GM23338 (cell line): Measurements from ENCODE around the gene AGBL4. TPM values are rescaled to one million over a fixed set of nuclear protein-coding genes. Genes with fewer than 3 reads are reported as not detected.

Source experiments
- ATAC-seq: fragments of 200-7000 bp; cut with Tn5 transposase; 3 replicates; pipeline ENCODE4 v1.9.1; 2020
- DNase-seq: peaks from one replicate; pipeline ENCODE4 v3.0.0-alpha.2; 2015; ENCODE audit warnings: low spot score
- H2AFZ ChIP-seq: fragments of 200-600 bp; sonication (generic); 2 replicates; pipeline ENCODE4 v1.8.0; 2016; ENCODE audit warnings: antibody characterized with exemption, mild to moderate bottlenecking, moderate library complexity
- H3F3A ChIP-seq: fragments of 200-600 bp; sonication (generic); replicated peaks from 2 replicates; pipeline ENCODE4 v1.8.0; 2017; ENCODE audit warnings: antibody characterized with exemption, mixed run types, low read depth
- H3K27ac ChIP-seq: fragments of 200-600 bp; sonication (generic); 2 replicates; pipeline ENCODE4 v1.6.1; 2016; ENCODE audit warnings: low read depth
- H3K27me3 ChIP-seq: fragments of 200-600 bp; sonication (generic); 2 replicates; pipeline ENCODE4 v1.8.0; 2016; ENCODE audit warnings: mild to moderate bottlenecking, mixed run types, moderate library complexity; ENCODE audit not compliant: insufficient read depth
- H3K36me3 ChIP-seq: fragments of 200-600 bp; sonication (generic); 2 replicates; pipeline ENCODE4 v1.8.0; 2016; ENCODE audit warnings: mild to moderate bottlenecking; ENCODE audit not compliant: insufficient read depth
- H3K4me1 ChIP-seq: fragments of 200-600 bp; sonication (generic); 2 replicates; pipeline ENCODE4 v1.8.0; 2016; ENCODE audit warnings: mild to moderate bottlenecking, moderate library complexity; ENCODE audit not compliant: insufficient read depth
- H3K4me2 ChIP-seq: fragments of 200-600 bp; sonication (generic); 2 replicates; pipeline ENCODE4 v1.7.1; 2017; ENCODE audit warnings: mixed run types
- H3K4me3 ChIP-seq: fragments of 200-600 bp; sonication (generic); 2 replicates; pipeline ENCODE4 v1.6.1; 2016; ENCODE audit warnings: mixed run types
- H3K79me2 ChIP-seq: fragments of 200-600 bp; sonication (generic); replicated peaks from 2 replicates; pipeline ENCODE4 v1.8.0; 2017; ENCODE audit warnings: mild to moderate bottlenecking; ENCODE audit not compliant: insufficient read depth
- H3K9me2 ChIP-seq: fragments of 200-600 bp; sonication (generic); 2 replicates; pipeline ENCODE4 v1.8.0; 2017; ENCODE audit not compliant: insufficient read depth
- H4K20me1 ChIP-seq: fragments of 200-600 bp; sonication (generic); replicated peaks from 2 replicates; pipeline ENCODE4 v1.8.0; 2017; ENCODE audit warnings: mild to moderate bottlenecking; ENCODE audit not compliant: insufficient read depth
- H3K27ac Mint-ChIP-seq: 2 replicates; pipeline ENCODE4 v1.8.0; 2020; ENCODE audit warnings: inconsistent platforms, mild to moderate bottlenecking, moderate library complexity, mixed read lengths
- H3K27me3 Mint-ChIP-seq: 3 replicates; pipeline ENCODE4 v1.8.0; 2022; ENCODE audit warnings: low read depth, mild to moderate bottlenecking, moderate library complexity, mixed read lengths, inconsistent platforms; ENCODE audit not compliant: insufficient read depth, poor library complexity
- H3K36me3 Mint-ChIP-seq: 3 replicates; pipeline ENCODE4 v1.8.0; 2021; ENCODE audit warnings: low read depth, mild to moderate bottlenecking, inconsistent platforms, moderate library complexity, mixed read lengths
- H3K4me1 Mint-ChIP-seq: 3 replicates; pipeline ENCODE4 v1.8.0; 2020; ENCODE audit warnings: mild to moderate bottlenecking, inconsistent platforms, mixed read lengths
- H3K4me3 Mint-ChIP-seq: 3 replicates; pipeline ENCODE4 v1.8.0; 2021; ENCODE audit warnings: moderate library complexity, mild to moderate bottlenecking, inconsistent platforms, mixed read lengths
- H3K9me3 Mint-ChIP-seq: 3 replicates; pipeline ENCODE4 v1.8.0; 2020; ENCODE audit warnings: moderate library complexity, mild to moderate bottlenecking, inconsistent platforms, mixed read lengths
- CREB1 ChIP-seq: fragments of 250-450 bp; sonication (Bioruptor Pico); IDR thresholded peaks from 2 replicates; pipeline ENCODE4 v1.5.0; 2020; ENCODE audit warnings: low read depth, mild to moderate bottlenecking, moderate library complexity
- CTCF ChIP-seq, 2 experiments: fragments of 200-600 bp in 1 of 2; sonication (generic) in 1 of 2; conservative IDR thresholded peaks; 2 replicates each; pipeline versions ENCODE4 v1.5.1 to v1.6.1; 2016 to 2017; ENCODE audit warnings: antibody characterized with exemption in 2 of 2, low read depth in 2 of 2, mild to moderate bottlenecking in 2 of 2, moderate library complexity in 1 of 2
- ETS1 ChIP-seq: IDR thresholded peaks from 2 replicates; pipeline ENCODE4 v1.6.1; 2016; ENCODE audit warnings: antibody characterized with exemption
- EZH2 ChIP-seq: fragments of 200-600 bp; sonication (generic); IDR thresholded peaks from one replicate; pipeline ENCODE4 v1.8.0; 2017; ENCODE audit warnings: antibody characterized with exemption, mild to moderate bottlenecking, low read depth; ENCODE audit not compliant: unreplicated experiment
- EZH2phosphoT487 ChIP-seq: fragments of 200-600 bp; sonication (generic); IDR thresholded peaks from one replicate; pipeline ENCODE4 v1.8.1; 2018; ENCODE audit warnings: antibody characterized with exemption; ENCODE audit not compliant: unreplicated experiment
- JUNB ChIP-seq: IDR thresholded peaks from one replicate; pipeline ENCODE4 v1.6.1; 2016; ENCODE audit warnings: antibody characterized with exemption; ENCODE audit not compliant: unreplicated experiment
- NANOG ChIP-seq: IDR thresholded peaks from 2 replicates; pipeline ENCODE4 v1.6.1; 2016; ENCODE audit warnings: antibody characterized with exemption, borderline replicate concordance
- STAT1 ChIP-seq: IDR thresholded peaks from one replicate; pipeline ENCODE4 v1.6.1; 2016; ENCODE audit warnings: antibody characterized with exemption; ENCODE audit not compliant: unreplicated experiment
- ZNF114 ChIP-seq: fragments of 250-450 bp; sonication (Bioruptor Pico); IDR thresholded peaks from 2 replicates; pipeline ENCODE4 v1.5.0; 2020; ENCODE audit warnings: mild to moderate bottlenecking, moderate library complexity
- ZNF331 ChIP-seq: fragments of 250-450 bp; sonication (Bioruptor Pico); IDR thresholded peaks from 2 replicates; pipeline ENCODE4 v1.5.0; 2020; ENCODE audit warnings: low read depth, mild to moderate bottlenecking, moderate library complexity
- ZNF462 ChIP-seq: fragments of 250-450 bp; sonication (Bioruptor Pico); IDR thresholded peaks from 2 replicates; pipeline ENCODE4 v1.5.0; 2020; ENCODE audit warnings: mild to moderate bottlenecking, moderate library complexity
- polyA plus RNA-seq: library from polyadenylated mRNA; unstranded; fragments of >200 nt; fragmentation: Nextera tagmentation; extraction: Ambion mirVana; gene quantifications from 2 replicates; pipeline ENCODE4 v1.2.1, GENCODE V29; 2016
- total RNA-seq: library from RNA; depleted of rRNA; stranded (reverse); fragments of >200 nt; shearing (Covaris generic); gene quantifications from 2 replicates; pipeline ENCODE4 v1.2.3, GENCODE V29; 2014

The AGBL4 gene
- total and polyA plus RNA-seq, 2 experiments from 2014 or later, result 0.91 to 1.5 TPM

- H3K27ac ChIP-seq, result no peak overlapping the region
- H3K4me2 ChIP-seq, result no peak overlapping the region
- H3K36me3 Mint-ChIP-seq, result peaks cover 17% of the 10 kb centered on the region; the same call in 2 of the 3 replicates
- no peak overlapping the region for H3K4me3 Mint-ChIP-seq
- no peak overlapping the region for H3K27ac Mint-ChIP-seq
- DNase-seq, result no peak
- no peaks in the 10 kb centered on the region; the same call in 2 of the 3 replicates for H3K4me1 Mint-ChIP-seq
- no peaks in the 10 kb centered on the region for H3K9me2 ChIP-seq
- TF ChIP-seq ETS1 (no peak), NANOG (no peak), CTCF (conservative IDR thresholded peaks at IDR 0.05; ENCODE audit: low read depth in 2 of 2) (no peak), EZH2 (no peak), CREB1 (CRISPR knock-in tag) (no peak), STAT1 (no peak), ZNF331 (CRISPR knock-in tag) (no peak)
- H2AFZ ChIP-seq, result no peak overlapping the region
- H3K4me3 ChIP-seq, result no peak overlapping the region
- no peak for ATAC-seq
- no peaks in the 10 kb centered on the region for H3K79me2 ChIP-seq
- no peaks in the 10 kb centered on the region for H3K36me3 ChIP-seq
- H4K20me1 ChIP-seq, result no peaks in the 10 kb centered on the region
- peaks cover 12% of the 10 kb centered on the region for H3K4me1 ChIP-seq
- H3K27me3 Mint-ChIP-seq, result no peaks in the 10 kb centered on the region
- H3F3A ChIP-seq, result no peaks in the 10 kb centered on the region
- H3K27me3 ChIP-seq, result no peaks in the 10 kb centered on the region
- peaks cover 97% of the 10 kb centered on the region for H3K9me3 Mint-ChIP-seq
Measured at GRCh38 chr1:49204720-49205119, 819.0 kb downstream of the AGBL4 start.

GRCh38 chr1:49200738-49201137 is 823.0 kb downstream of the AGBL4 start:
- Mint-ChIP-seq H3K36me3 (peaks cover 34% of the 10 kb centered on the region), H3K4me3 (no peak overlapping the region), H3K4me1 (no peaks in the 10 kb centered on the region; the same call in 2 of the 3 replicates), H3K27me3 (no peaks in the 10 kb centered on the region), H3K27ac (no peak overlapping the region), H3K9me3 (peaks cover 99% of the 10 kb centered on the region)
- Histone ChIP-seq H3K27me3 (no peaks in the 10 kb centered on the region), H3K9me2 (no peaks in the 10 kb centered on the region), H3K4me2 (no peak overlapping the region), H3K27ac (no peak overlapping the region), H3K79me2 (no peaks in the 10 kb centered on the region), H3K4me3 (no peak overlapping the region), H3K36me3 (no peaks in the 10 kb centered on the region), H3K4me1 (peaks cover 12% of the 10 kb centered on the region), H4K20me1 (no peaks in the 10 kb centered on the region), H2AFZ (no peak overlapping the region), H3F3A (no peaks in the 10 kb centered on the region)
- no peak for ATAC-seq
- peak; percentile 10 for DNase-seq
- TF ChIP-seq ETS1 (no peak), JUNB (no peak), CREB1 (CRISPR knock-in tag) (no peak), NANOG (no peak), ZNF462 (CRISPR knock-in tag) (no peak), EZH2phosphoT487 (no peak), ZNF114 (CRISPR knock-in tag) (no peak)
